ENCODE measurements around the gene LATS1.

DNA sequence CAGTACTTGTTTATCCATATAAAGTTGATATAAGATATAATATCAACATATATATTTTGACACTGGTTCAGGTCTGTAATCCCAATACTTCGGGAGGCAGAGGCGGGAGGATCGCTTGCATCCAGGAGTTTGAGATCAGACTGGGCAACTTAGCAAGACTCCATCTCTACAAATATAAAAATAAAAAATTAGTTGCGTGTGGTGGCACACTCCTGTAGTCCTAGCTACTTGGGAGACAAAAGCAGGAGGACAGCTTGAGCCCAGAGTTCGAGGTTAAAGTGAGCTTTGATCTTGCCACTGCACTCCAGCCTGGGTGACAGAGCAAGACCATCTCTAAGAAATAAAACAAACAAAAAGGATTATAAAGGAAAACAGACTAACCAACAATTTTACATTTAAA, 60.5 kb downstream of the LATS1 start:
- no peak for TF ChIP-seq POLR2A (IDR thresholded peaks at IDR 0.05; ENCODE audit: low read length)
- no peak for TF ChIP-seq GATA1 (IDR thresholded peaks at IDR 0.05; ENCODE audit: low read depth, low read length)
